DMS 273 (cell line): Measurements from ENCODE around the gene SMIM35.

ENCODE experiments used
- DNase-seq: peaks from one replicate; lab custom pipeline; 2025; ENCODE audit not compliant: unreplicated experiment; lab: John Stamatoyannopoulos, UW

SMIM35 gene

DNA sequence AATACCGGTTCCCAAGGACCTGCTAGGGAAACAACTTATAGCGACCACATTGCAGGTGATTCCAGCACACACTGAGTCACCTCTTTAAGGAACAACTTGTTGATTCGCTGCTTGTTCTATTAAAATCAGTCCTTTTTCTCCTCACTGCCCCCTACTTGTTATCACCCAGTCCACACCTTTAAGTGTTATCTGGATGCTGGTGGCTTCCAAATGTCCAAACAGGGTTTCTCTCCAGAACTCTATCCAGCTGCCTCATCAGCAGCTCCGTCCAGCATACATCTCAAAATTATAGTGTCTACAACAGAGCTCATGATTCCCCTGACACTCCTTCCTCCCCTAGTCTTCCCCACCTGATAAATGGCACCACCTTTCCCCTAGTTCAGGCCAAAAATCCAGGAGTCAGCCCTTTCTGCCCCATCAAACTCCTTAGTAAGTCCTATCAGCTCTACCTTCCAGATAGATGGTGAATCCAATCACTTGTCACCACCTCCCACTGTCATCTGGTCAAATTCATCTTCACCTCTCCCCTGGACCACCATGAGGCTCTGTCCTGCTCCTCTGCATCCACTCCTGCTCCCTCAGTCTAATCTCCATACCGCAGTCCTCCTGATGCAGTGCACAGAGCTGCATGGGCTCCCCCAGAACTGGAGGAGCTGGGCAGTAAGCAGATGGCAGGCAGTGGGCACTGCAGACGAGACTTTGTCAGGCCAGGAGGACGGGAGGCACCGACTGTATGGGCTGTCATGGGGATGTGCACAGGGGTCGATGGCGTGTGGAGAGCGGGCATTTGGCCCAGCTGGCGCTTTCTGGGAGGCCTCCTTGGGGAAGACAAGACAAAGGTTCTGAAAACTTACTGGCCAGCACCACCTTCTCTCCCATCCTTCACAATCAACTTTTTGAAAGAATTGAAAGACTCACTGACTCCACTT lies 81.3 kb downstream of the SMIM35 start:
- DNase-seq = no peak

DNA sequence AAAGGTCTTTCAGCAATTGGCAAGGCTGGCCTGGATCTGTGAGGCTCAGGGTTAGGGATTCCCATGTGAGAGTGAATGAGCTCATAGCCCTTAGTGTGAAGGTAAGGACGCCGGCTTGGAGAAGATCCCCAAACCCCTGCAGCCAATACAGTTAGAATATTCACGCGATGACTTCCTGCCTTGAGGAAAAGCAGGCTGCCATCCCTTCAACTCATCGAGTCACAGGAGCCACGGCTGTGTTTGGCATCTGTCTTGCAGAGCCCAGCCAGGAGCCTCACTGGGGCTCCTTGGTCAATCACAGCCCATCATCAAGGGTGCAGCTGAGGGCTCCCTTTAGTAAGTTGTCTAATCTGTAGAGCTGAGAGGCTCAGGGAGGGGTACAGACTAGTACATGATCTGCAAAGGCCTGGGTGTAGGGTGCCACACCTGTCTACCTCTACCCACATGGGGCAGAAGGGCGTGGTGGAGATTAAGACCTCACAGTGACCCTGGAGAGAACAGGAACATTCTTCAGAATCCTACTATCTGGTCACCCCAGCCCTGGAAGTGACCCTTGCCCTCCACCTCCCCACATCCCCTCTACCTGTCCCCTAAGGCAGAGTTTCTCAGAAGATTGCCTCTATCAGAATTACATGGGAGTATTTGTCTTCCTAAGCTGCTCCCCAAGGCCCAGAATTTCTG lies 82.1 kb downstream of the SMIM35 start:
- no peak for DNase-seq

DNA sequence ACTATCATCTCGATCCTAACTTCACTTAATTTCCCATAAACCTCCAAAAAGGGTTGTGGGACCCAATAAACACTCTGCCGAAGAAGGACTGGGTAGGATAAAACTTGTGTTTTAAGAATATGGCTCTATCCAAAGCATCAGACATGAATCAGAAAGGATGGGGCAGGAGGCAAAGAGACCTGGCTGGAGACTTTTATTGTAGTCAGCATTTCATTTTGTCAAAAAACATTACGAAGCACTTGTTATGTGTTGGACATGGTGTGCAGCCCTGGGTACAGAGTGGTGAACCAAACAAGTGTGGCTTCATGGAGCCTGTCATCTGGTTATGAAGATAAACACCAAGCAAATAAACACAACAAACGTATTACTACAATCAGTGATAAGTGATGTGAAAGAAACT lies 83.3 kb downstream of the SMIM35 start:
- DNase-seq = no peak

DNA sequence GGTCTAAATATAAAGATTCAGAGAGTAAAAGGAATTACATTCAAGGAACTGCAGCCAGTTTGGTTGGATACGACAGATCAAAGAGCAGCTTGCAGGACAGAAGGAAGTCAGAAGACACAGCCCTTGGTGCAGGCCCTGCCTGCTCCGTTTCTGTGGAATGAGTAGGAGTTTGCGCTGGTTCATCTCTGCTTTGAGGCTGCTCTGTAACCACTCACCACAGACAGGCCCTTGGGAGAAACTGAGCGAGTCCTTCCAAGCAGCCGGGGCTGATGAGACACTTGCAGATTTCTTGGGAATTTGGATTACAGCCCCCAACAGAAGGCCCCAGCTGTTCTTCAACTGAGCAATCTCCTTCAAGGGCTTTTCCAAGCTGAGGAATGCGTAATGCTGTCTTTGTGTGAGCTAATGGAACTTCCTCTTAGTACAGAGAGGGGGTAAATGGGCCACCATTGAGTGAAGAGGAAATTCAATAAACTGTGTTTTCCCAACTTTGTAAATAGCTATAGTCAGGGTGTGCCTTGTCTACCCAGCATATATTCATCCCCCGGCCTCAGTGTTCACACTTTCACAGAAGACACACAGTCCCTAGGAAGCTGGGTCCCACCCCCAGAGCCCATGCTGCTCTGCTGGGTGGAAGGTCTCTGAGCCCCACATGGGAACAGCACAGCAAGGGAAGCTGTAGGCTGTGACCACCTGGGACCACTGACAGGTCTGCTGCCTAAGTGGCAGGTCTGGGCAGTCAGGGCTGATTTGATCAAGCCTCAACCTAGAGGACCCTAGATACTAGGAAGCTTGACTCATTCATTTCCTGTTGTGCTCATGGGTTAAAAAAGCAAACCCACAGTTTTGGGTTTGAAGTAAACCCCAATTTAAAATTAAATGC lies 84.0 kb downstream of the SMIM35 start:
- DNase-seq = no peak

DNA sequence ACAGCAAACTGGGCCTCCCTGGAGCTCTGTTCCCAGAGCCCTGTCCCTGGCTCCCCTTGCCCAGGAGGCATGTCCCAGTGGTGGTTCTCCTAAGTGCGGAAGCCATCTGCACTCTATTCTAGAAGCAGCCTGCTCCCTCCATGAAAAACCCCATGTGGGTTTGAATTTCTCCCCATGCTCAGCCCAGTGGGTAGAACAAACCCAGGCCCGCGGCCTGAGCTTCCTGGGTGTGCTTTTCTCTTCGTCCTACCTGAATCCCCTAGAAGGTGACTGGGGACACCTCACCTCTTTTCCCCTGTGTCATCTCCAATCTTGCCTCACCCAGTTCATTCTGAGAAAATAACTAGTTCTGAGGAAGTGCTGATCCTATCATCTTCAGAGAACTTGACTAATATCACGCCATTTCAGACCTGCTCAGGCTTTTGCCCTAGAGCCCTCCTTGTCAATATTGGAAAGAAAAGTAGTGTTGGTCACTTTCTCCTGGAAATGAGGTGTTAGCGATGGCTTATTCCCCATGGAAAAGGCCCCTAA lies 84.7 kb downstream of the SMIM35 start:
- DNase-seq = no peak

DNA sequence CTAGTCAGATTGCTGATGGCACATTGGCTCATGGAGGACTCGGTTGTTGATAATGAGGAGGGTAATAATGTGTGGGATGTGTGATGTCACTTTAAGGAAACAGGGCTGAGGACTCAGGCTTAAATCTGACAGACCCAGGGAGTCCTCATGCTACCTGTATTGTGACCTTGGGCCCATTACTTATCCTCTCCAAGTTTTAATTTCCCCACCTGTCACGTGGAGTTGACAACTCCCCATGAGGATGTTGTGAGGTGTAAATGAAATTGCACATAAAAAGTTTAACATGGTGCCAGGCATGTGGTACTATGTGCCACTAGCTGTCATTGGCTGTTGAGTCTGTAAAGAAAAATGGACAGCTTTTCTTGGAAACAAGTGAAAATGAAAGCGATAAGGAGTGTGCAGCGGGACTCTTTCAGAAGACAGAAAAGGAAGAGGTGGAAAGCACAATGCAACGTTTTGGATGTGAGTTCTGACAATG lies 85.2 kb downstream of the SMIM35 start:
- no peak for DNase-seq

DNA sequence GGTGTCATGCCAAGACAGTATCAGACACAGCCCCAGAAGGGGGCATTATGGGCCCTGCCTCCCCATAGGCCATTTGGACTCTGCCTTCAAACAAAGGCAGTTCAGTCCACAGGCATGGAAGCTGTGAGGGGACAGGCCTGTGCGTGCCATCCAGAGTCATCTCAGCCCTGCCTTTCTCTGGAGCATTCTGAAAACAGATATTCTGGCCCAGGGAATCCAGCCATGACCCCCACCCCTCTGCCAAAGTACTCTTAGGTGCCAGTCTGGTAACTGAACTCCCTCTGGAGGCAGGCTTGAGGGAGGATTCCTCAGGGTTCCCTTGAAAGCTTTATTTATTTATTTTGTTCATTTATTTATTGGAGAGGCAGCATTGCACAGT lies 85.9 kb downstream of the SMIM35 start:
- no peak for DNase-seq

DNA sequence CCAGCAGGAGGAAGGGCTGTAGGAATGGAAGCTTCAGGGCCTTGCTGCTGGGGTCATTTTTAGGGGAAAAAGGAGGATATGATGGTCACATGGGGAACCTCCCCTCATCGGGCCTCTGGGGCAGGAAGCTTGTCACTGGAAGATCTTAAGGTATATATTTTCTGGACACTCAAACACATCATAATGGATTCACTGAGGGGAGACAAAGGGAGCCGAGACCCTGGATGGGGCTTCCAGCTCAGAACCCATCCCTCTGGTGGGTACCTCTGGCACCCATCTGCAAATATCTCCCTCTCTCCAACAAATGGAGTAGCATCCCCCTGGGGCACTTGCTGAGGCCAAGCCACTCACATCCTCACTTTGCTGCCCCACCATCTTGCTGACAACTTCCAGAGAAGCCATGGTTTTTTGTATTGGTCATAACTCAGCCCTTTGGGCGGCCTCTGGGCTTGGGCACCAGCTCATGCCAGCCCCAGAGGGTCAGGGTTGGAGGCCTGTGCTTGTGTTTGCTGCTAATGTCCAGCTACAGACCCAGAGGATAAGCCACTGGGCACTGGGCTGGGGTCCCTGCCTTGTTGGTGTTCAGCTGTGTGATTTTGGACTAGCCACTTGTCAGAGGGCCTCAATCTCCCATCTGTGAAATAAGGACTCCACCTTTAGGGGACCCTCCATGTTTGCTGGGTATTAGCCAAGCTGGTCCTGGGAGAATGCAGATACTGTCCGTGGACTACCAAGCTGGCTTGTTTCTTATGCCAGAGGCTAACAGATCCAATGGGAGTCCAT lies 86.5 kb downstream of the SMIM35 start:
- DNase-seq = no peak

DNA sequence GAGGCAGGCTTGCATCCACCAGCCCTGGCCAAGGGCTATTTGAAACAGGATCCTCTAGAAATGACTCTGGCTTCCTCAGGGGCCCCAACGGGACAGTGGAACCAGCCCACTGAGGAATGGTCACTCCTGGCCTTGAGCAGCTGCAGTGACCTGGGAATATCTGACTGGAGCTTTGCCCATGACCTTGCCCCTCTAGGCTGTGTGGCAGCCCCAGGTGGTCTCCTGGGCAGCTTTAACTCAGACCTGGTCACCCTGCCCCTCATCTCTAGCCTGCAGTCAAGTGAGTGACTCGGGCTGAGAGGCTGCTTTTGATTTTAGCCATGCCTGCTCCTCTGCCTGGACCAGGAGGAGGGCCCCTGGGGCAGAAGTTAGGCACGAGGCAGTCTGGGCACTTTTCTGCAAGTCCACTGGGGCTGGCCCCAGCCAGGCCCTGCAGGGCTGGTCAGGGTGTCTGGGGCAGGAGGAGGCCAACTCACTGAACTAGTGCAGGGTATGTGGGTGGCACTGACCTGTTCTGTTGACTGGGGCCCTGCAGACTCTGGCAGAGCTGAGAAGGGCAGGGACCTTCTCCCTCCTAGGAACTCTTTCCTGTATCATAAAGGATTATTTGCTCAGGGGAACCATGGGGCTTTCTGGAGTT lies 87.3 kb downstream of the SMIM35 start:
- no peak for DNase-seq

DNA sequence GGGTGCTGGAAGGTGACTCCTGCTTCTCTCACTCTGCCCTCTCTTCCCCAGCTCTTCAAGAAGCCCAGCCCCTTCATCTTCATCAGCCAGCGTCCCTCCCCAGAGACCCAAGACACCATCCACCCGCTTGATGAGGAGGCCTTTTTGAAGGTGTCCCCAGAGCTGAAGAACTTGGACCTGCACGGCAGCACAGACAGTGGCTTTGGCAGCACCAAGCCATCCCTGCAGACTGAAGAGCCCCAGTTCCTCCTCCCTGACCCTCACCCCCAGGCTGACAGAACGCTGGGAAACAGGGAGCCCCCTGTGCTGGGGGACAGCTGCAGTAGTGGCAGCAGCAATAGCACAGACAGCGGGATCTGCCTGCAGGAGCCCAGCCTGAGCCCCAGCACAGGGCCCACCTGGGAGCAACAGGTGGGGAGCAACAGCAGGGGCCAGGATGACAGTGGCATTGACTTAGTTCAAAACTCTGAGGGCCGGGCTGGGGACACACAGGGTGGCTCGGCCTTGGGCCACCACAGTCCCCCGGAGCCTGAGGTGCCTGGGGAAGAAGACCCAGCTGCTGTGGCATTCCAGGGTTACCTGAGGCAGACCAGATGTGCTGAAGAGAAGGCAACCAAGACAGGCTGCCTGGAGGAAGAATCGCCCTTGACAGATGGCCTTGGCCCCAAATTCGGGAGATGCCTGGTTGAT lies 88.0 kb downstream of the SMIM35 start:
- no peak for DNase-seq

DNA sequence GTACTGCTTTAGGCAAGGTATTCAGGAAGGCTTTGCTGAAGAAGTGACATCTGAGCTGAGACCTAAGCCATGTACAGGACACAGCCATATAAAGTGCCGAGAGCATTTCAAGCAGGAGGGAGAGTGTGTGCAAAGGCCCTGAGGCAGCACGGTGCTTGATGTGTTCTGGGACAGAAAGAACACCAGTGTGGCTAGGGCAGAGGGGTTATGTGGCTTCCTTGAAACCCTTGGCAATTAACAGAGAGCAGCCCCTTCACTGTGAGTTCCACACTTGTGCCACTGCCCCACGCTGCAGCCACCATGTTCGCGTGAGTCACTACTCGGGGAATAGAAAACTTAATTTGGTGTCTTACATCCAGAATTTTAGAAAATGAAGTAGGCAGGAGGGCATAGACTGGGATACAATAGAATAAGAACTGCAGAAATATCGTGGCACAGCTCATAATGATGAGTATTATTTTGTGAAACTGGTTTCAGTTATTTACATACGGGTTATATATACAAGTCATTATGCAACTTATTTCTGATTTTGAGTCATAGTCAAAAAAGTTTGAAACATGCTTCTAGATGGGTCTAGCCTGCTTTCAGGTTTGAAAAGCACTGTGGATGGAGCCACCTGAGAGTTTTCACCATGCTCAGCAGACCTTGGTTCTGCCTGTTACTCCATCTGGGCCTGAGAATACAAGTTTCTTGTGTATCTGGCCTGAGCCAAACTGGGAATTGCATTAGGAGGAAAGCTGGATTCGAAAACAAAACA lies 88.8 kb downstream of the SMIM35 start:
- no peak for DNase-seq

DNA sequence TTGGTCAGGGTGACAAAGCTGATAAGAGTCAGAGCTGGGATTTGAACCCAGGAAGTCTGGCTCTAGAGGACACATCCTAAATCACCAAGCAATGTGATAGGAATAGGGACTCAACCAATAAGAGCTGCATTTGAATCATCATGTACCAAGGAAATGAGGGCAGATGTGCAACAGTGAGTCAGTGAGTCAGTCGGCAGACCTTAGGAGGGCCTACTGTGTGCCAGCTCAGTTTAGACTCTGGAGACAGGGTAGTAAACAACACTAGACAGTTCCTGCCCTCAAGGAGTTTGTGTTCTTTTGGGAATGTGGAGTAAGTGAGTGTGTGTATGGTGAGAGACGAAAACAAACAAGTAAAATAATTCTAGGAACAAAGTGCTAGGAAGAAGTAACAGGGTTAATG lies 89.4 kb downstream of the SMIM35 start:
- DNase-seq = no peak

DNA sequence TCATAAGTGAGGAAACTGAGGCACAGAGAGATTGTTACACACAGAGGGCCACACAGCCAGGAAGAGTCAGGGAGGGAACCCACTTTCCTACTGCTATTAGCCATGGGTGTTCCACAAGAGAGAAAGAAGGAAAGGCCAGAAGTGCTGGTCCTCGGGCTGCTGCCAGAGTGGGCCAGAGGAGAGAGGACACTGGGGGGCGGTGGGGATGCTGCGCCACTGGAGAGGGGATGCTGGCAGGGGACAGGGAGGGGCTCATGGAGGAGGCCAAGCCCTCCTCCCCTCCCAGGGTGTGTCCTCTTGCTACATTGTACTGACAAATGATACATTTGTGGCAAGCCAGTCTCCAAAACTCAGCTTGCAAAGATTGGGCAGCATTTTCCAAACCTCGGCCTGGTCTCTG lies 90.7 kb downstream of the SMIM35 start:
- no peak for DNase-seq

DNA sequence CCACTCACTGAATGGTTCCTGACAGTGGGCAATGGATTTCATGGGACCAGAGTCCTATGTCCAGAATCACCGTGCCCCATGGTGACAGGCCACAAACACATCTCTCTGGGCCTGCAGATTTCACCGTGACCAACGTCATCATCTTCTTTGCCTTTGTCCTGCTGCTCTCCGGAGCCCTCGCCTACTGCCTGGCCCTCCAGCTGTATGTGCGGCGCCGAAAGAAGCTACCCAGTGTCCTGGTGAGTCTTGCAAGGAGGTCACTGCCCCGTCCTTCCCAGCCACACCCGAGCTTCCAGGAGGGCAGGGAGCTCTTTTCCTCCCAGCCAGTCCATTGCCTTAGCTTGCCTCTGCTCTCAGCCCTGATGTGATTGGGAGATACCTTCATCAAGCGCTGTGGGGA lies 91.3 kb downstream of the SMIM35 start:
- DNase-seq = no peak

DNA sequence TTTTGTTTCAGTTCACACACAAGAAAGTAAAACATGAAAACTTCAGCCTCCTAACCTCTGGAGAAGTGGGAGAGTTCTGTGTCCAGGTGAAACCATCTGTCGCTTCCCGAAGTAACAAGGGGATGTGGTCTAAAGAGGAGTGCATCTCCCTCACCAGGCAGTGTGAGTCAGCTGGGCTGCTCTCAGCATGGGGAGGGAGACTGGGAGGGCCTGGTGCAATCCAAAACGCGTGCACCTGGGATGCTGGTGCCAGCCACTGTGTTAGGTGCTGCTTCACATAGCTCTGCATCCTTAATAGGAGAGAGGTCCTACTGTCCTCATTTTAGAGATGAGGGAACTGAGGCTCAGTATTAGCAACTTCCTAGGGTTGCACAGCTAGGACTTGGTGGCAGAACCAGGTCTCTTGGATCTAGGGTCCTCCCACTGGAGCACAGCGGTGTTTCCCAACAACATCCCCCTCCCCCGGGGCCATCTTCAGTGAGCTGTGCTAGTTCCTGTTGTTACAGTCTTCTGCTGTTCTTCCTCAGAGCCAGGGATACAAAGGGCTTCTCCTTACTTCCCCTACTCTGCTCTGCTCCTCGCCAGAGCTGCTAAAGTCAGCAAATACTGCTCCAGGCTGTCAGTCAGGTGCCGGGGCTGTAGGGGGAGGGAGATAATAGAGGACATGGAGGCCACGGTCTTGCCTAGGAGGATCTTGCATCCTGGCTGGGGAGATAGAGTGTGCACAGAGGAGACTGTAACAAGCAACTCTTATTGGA lies 92.6 kb downstream of the SMIM35 start:
- DNase-seq = no peak

DNA sequence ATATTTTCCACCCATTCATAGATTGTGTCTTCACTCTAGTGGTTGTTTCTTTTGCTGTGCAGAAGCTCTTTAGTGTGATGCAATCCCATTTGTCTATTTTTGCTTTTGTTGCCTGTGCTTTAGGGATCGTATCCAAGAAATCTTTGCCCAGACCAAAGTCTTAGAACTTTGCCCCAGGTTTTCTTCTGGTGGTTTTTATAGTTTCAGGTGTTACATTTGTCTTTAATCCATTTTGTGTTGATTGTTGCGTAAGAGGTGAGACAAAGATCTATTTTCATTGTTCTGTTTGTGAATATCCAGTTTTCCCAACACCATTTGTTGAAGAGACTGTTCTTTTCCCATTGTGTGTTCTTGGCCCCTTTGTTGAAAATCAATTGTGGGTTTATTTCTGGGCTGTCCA lies 94.1 kb downstream of the SMIM35 start:
- DNase-seq = no peak

DNA sequence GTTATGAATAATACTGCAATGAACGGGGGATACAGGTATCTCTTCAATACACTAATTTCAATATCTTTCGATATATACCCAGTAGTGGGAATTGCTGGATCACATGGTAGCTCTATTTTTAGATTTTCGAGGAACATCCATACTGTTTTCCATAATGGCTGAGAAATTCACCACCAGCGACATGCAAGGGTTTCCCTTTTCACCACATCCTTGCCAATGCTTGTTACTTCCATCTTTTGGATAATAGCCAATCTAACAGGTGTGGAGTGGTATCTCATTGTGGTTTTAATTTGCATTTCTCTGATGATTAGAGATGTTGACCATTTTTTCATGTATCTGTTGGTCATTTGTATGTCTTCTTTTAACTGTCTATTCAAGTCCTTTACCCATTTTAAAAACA lies 94.6 kb downstream of the SMIM35 start:
- DNase-seq = peak; percentile 2
